GM12801 (cell line): Measurements from ENCODE around the gene MMP10.

ENCODE experiments used
- CTCF ChIP-seq: IDR thresholded peaks from one replicate; pipeline ENCODE4 v1.5.1; 2011; ENCODE audit warnings: control low read depth; ENCODE audit not compliant: insufficient read length; ENCODE audit errors: extremely low read depth

The MMP10 gene

GRCh38 chr11:102794382-102794781 is 14.0 kb upstream of the MMP10 start:
- no peak for TF ChIP-seq CTCF

DNA sequence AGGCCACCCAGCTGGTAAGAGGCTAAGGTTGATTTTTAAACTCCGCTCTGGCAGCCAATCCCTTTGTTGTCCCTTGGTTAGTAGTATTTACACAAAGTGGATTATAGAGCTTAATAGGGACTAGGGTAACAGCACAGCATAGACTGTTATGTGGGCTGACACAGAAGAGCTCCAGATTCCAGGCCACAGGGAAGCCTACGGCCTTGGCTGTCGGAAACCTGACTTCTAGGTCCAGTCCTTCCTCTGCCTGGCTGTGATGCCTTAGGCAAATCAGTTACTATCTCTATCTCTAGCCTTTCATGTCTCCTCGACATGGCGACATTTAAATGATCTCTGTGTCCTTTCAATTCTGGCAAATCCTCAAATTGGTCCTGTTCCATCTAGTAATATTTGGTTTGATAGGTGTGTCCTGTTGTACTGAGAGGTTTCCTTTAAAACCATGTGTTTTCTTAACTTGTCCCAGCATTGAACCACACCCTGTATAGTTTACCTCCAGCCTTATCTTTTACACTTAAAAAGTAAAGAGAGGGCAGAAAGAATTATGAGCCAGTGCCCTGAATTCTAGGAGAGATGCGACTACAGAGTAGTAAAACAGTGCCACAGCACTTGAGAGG is 13.4 kb upstream of the MMP10 start:
- no peak for TF ChIP-seq CTCF

GRCh38 chr11:102792604-102793003 is 12.2 kb upstream of the MMP10 start:
- no peak for TF ChIP-seq CTCF

DNA sequence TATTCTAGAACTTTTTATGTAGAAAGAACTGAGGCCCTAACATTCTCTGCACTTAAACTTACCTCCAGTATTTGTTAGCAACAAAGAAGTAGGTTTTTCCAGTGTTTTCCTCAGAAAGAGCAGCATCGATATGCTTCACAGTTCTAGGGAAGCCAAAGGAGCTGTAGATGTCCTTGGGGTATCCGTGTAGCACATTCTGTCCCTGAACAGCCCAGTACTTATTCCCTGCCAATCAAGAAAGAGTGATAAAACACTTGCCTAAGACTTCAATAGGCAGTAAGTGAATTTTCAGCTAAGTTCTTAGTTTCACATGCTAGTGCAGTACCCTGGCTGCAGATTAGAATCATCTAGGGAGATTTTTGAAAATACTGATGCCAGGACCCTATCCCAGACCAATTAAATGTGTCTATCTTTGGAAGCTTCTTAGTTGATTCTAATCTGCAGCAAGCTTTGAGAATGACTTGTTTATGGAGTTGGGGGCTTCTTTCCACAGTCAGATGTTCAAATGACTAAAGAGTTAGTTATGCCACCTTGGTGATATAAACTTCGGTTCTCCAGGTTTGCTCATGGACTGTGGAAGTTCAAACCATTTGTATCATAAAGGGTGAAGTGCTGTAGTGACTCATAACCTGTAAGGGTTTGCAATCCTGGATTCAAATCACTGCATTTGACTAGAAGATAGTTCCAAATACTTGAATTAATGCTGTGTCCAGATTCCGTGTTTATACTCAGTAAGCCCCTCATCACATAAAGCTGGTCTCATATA is 11.0 kb upstream of the MMP10 start:
- no peak for TF ChIP-seq CTCF

DNA sequence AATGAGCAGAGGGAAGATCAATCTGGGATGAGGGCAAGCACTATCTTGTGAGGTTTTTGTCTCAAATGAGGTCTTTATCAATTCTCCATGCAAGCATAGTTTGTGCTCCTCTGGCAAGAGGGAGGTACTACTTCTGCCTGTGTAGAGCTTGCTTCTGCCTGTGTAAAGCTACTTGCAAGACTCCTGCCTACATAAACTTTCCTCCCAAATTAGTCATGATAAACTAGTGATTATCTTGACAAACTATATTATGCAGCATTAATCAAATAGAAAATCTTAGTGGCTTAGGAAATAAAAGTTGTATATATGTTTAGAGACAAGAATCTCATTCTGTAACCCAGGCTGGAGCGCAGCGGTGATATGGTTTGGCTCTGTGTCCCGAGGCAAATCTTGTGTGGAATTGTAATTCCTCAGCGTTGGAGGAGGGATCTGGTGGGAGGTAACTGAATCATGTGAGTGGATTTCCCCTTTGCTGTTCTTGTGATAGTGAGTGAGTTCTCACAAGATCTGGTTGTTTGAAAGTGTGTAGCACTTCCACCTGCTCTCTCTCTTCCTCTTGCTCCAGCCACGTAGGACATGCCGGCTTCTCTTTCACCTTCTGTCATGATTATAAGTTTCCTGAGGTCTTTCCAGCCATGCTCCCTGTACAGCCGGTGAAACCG is 8.0 kb upstream of the MMP10 start:
- TF ChIP-seq CTCF = no peak

DNA sequence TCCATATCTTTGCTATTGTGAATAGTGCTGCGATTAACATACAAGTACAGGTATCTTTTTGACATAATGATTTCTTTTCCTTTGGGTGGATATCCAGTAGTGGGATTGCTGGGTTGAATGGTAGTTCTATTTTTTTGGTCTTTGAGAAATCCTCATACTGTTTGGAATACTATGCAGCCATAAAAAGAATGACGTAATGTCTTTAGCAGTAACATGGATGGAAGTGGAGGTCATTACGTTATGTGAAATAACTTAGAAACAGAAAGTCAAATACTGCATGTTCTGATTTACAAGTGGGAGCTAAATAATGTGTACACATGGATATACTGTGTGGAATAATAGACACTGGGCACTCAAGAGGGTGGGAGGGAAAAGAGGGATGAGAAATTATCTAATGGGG is 4.0 kb upstream of the MMP10 start:
- TF ChIP-seq CTCF = no peak

DNA sequence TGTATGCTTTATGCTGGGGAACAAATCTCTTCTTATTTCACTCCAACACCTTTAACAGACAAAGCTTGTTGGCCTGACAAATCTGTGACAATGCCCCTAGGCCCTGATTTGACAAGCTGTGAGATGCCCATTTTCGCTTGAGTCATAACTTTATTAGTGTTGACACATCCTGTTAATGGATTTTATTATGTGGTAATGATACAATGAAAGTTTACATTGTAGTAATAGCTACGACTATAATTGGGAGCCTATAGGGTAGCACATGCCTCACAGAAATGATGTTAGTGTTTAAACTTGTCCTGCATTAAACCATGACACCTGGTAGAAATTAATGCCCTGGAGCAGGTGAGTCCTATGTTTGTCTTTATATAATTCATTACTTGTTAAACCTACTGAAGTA is 3.3 kb upstream of the MMP10 start:
- no peak for TF ChIP-seq CTCF
